Frontal cortex (tissue), 4 donors: ENCODE data around the gene CERCAM. TPM values are rescaled to one million over a fixed set of nuclear protein-coding genes. Genes with fewer than 3 reads are reported as not detected.
A peak's percentile ranks its signal among the peaks of the same experiment; 100 is the strongest.
"Not testable (repeated sequence)": the region's sequence is repeated elsewhere in the genome, so short reads cannot be mapped to it uniquely, and the experiment has no call there.

ENCODE experiments used
- DNase-seq, 2 donors: peaks; one replicate each; pipeline ENCODE4 v3.0.0; 2012; ENCODE audit warnings: low spot score in 2 of 2
- FAIRE-seq: peaks from 2 replicates; lab custom pipeline; 2012; peaks lifted over from hg19 to GRCh38; lab: Jason Lieb, UNC
- total RNA-seq: library from RNA; depleted of rRNA; stranded (reverse); fragments of >200 nt; gene quantifications from one replicate; pipeline ENCODE4 v1.2.3, GENCODE V29; 2014
- donor health status: control.
- donor health status: control.
- donor health status: control.

CERCAM gene
- total RNA-seq, 1 donor from 2014 or later, result 10.2 TPM

DNA sequence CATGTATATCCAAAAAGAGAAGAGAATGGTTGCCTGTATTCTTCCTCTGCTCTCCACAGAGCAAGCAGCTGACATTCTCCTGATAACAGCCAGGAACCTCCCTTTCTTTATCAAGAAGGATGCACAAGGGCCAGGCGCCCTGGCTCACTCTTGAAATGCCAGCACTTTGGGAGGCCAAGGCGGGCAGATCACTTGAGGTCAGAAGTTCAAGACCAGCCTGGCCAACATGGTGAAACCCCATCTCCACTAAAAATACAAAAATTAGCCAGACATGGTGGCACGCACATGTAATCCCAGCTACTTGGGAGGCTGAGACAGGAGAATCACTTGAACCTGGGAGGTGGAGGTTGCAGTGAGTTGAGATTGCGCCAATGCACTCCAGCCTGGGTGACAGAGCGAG lies 25.8 kb downstream of the CERCAM start:
- FAIRE-seq, DNase-seq: not testable (repeated sequence)

DNA sequence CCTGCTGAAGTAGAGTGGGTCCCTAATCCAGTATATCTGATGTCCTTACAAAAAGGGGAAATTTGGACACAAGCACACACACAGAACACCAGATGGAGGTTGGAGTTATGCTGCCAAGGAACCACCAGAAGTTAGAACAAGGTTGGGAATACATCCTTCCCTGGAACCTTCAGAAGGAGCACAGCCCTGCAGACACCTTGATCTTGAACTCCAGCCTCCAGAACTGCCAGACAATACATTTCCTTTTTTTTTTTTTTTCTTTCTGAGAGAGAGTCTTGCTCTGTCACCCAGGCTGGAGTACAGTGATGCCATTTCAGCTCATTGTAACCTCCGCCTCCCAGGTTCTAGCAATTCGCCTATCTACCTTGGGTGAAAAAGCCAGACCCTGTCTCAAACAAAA lies 28.1 kb downstream of the CERCAM start:
- no peak for DNase-seq
- no peak for FAIRE-seq

DNA sequence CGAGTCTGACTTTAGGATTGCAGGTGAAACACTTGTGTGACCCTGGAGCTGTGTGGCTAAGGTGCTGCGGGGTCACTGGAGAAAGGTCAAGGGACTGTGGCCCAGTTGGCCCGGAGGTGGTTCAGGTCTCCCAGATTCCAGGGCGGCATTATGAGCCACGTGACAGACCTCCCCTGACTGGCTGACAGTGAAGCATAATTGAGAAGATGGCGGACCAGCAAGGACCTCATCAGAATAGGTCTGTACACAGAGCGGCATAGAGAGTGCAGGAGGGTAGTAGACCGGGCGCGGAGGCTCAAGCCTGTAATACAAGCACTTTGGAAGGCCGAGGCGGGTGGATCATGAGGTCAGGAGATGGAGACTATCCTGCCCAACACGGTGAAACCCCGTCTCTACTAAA lies 34.3 kb downstream of the CERCAM start:
- FAIRE-seq, result no peak
- no peak for DNase-seq

DNA sequence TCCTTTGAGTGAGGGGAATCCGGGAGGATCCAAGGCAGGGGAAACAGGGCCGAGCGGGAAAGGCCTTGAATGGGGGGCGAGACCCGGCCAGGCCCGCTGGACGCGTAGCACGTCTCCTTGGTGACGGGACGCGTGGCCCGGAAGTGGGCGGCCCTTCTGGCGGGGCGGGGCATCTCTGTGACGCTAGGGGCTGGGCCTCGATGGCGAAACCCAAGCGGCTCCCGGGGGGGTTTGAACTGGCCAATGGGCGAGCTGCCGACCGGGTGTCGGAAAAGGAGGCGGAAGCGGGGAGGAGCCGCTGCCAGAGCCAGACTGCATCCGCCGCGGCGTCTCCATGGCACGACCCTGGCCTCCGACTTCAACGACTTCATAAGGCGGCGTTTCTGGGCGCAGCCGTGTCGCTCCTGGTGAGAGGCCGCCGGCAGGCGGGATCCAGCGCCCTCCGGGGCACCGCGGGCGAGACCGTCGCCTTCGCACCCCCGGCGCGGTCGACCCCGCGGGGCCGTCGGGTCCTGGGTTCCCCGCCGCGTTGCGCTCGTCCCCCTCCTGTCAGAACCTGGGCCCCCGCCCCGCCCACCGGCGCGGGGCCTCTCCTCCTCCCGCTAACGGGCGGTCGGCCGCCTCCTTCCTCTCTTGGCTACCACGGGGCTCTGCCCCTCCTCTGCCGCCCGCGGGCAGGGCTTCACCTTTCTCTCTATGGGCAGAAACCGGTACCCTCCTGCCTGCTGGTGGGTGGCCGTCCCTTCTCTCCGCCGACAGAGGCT lies 35.4 kb downstream of the CERCAM start, which contains the start of gene ODF2:
Gene ODF2 (plus strand): TSS at position 158 of the 764 bp plus-strand sequence. CDS start 86 bp downstream, at position 244.
- DNase-seq (peak; percentile 98 to 100), FAIRE-seq (no peak)

DNA sequence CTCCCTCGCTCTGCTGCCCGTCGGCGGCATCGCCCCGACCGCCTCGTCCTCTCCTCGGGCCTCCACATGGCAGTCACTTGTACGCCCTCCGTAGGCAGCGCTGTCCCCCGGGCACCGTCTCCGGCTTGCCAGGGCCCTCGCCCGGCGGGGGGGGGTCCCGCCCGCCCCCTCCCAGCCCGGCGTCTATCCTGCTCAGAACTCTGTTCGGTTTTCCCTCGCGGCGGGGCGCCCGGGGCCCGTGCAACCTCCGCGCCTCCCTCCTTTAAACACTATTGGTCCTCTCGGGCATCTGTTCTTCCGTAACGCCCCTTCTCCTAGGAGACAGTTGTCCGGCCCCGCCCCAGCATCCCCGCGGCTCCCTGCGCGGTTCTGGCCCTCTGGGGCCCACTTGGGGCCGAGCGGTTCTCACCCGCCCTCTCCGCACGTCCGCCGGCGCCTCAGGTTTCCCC lies 36.0 kb downstream of the CERCAM start:
- no peak for FAIRE-seq
- peak; percentile 86 to 93 for DNase-seq

DNA sequence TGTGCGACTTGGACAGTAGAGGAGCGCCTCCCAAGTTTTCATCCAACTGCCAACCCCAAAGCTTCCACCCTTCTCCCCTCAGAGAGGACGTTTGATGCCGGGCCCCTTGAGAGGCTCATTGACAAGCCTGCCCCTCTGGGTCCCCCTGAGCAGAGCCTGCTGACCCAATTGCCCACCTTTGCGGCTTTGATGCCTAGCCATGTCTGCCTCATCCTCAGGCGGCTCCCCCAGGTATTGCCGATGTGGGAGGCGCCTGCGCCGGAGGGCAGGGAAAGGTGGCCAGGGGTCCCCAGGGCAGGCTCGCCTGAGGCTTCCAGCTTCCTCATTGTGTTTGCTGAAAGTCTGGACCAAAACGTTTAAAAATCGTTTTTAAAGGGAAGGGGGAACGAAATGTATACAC lies 36.5 kb downstream of the CERCAM start:
- DNase-seq (no peak), FAIRE-seq (no peak)

DNA sequence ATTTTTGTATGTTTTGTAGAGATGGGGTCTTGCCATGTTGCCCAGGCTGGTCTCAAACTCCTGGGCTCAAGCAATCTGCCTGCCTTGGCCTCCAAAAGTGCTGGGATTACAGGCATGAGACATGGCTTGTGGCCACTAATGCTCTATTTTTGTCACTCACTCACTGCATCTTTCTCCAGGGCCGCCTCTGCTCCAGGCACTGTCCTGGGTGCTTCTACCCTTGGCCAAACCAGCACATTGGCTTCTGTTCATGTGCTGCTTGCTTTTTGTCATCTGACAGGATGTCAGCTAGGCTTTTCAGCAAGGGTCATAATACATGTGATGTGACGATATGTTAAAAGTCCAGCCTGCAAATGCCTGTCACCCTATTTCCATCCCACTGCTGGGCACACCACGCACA lies 38.4 kb downstream of the CERCAM start:
- no peak for DNase-seq
- FAIRE-seq, result no peak

DNA sequence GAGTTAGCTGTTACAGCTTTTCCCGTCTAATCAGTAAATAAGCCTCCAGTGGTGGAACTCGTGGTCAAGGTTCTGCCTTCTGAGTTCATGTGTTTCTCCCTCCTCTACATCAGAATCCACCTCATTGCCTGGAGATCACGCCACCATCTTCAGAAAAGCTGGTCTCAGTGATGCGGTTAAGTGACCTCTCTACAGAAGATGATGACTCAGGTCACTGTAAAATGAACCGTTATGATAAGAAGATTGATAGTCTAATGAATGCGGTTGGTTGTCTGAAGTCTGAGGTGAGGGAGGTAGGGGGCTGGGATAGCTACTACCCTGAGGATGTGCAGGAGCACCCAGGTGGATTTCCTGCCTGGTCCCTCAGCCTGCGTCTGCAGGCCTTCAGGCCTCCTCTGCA lies 48.4 kb downstream of the CERCAM start:
- FAIRE-seq (no peak), DNase-seq (no peak)

DNA sequence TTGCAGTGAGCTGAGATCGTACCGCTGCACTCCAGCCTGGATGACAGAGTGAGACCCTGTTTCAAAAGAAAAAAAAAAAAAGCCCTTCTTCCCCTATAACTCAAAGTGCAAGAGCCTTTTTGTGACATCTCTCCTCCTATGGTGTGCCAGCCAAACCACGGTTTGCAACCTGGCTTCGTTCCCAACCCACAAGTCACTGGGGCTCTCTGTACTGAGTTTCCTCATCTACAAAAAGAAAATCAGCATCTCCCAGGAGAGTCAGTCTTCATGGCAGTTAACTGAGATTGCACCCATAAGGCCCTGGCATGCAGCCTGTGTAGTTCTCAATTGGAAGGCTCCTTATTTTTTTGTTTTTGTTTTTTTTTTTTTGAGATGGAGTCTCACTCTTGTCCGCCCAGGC lies 49.9 kb downstream of the CERCAM start:
- FAIRE-seq, result no peak
- no peak for DNase-seq

DNA sequence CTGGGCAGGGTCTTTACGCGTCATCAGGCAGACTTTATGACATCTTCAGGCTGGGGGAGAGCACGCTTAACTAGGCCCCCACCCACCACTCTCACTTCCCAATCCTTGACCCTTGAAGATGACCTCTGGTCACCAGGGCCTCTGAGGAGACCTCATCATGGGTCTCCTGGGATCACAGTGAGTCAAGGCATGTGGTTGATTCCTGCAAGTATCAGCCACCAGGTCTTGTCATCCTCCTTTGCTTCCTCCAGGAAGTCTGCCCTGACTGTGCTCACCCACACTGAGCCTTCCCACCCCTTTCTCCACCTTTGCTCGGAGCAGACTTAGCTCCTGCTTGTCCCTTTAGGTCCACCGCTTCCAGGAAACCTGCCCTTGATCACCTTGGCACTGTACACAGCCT lies 52.4 kb downstream of the CERCAM start:
- no peak for FAIRE-seq
- no peak for DNase-seq

DNA sequence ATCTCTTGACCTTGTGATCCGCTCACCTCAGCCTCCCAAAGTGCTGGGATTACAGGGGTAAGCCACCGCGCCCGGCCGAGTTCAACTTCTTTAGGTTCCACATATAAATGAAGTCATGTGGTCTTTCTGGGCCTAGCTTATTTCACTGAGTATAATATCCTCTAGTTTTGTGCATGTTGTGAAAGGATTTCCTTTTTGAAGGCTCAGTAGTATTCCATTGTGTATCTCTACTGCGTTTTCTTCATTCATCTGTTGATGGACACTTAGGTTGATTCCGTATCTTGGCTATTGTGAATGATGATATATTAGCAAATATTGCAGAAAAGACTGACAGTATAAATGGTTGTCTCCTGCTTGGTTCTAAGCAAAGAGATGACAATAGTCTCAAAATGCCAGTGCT lies 55.2 kb downstream of the CERCAM start:
- no peak for FAIRE-seq
- no peak for DNase-seq

DNA sequence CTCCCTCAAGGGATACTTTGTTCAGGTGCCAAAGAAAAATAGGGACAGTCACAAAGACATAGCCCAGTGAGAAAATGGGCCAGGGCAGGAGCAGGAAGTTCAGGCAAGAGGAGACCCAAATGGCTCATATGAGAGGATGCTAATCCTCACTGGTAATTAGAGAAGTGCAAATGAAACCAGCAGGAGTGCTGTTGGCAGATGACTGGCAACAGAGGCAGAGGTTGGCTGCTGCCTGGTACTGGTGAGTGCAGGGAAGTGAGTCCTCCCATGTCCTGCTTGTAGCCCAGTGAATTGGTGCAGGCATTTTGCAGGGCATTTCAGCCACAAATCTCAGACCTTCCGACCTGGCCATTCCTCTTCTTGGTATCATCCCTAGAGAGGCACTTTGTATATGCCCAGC lies 58.6 kb downstream of the CERCAM start:
- no peak for FAIRE-seq

DNA sequence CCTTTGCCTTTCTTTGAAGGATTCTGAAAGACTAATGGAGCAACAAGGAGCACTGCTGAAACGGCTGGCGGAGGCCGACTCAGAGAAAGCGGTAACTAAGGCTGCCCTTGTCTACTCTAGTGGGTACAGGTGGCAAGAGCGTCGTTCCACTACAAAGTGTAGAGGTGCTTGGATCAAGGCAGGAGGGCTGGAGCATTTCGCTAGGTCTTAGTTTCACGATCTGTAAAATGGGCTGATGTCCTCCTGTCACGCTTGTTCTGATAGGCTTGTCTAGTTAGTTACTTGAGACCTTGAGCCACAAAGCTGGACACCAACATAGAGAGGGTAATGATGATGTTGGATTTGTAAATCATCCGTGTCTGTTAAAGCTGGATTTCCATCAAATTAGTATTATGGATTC lies 60.9 kb downstream of the CERCAM start:
- no peak for DNase-seq
- FAIRE-seq, result no peak

More for the DNA sequence above, 58.6 kb downstream of the CERCAM start:
- no peak for DNase-seq

DNA sequence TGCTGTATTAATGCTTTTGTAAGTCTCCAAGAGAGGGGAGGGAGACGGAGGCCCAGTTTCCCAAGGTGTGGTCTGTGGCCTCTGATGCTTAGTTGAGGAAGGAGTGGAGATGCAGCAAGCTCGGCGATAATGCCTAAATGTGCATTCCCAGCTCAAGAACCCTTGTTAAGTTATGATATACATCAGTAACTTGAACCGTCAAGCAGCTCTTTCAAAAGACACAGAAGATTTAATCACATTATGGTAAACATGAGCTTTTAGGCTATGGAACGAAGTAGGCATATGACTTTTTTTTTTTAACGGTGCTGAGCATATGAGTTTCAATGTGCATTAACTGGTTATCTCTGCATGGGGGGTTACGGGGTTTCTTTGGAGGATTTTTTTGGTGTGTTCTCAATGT lies 61.5 kb downstream of the CERCAM start:
- no peak for FAIRE-seq
- DNase-seq, result no peak

DNA sequence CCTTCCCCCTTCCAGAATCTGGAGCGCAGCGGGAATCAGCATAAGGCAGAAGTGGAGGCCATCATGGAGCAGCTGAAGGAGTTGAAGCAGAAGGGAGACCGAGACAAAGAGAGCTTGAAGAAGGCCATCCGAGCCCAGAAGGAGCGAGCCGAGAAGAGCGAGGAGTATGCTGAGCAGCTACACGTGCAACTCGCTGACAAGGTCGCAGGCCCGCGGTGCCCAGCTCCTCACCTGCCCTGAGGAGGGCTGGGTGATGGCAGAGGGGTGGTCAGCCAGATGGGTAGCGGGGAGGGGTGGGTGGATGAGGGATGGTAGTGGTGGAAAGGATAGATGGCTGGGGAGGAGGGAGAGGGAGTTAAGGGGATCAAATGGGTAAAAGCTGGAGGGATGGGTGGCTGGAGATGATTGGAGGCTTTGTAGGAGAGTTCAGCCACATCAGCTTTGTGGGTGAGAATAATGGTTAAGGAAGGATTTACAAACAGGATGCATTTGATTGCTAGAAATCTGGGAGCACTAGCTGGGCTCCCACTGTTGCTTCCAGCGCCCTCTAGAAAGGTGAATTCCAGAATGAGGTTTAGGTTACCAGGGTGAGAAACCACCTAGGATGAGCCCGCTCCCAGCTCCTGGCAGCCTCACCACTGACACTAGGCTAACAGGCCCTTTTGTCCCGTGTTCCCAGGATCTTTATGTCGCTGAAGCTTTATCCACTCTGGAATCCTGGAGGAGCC lies 64.2 kb downstream of the CERCAM start:
- FAIRE-seq, result no peak
- no peak for DNase-seq

DNA sequence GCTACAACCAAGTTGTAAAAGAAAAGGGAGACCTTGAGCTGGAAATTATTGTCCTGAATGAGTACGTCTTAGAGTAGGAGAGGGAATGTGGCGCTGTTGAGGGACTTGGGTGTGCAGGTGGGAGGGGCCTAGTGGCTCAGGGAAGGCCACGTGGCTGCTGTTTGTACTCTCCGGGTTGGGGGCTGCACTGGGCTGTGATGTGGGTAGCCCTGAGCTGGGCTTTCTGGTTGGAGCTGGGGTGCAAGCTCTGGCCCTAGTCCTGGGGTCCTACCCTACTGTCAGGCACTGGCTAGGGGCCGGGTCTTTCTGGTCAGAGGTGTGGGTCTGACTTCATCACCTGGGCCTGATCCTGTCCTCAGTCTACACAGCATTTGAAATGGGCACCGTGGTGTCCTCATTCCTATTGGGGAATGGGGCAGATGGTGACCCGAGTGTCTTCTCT lies 64.8 kb downstream of the CERCAM start:
- FAIRE-seq (no peak), DNase-seq (no peak)

DNA sequence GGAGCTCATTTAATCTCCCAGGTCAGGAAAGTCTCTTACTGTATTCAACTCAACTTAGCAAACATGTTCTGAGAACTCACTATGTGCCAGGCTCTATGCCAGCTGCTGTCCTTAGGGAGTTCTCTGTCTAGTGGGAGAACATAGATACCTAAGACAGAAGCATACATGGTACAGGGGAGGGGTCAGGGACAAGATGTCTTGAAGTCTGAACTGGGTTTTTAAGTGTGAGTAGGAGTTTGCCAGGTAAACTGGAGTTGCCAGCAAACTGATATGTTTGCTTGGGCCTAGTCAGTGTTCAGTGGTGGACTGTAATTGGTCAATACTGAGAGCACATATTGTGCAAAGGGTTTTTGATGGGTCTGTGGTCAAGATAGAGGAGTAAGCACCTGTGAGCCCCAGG lies 65.5 kb downstream of the CERCAM start:
- DNase-seq (no peak), FAIRE-seq (no peak)
